ENCODE data around the gene CPNE9. TPM values are rescaled to one million over a fixed set of nuclear protein-coding genes. Genes with fewer than 3 reads are reported as not detected.

Gene CPNE9
- total RNA-seq, 1 experiment from 2014 or later, result 3.5 TPM

DNA sequence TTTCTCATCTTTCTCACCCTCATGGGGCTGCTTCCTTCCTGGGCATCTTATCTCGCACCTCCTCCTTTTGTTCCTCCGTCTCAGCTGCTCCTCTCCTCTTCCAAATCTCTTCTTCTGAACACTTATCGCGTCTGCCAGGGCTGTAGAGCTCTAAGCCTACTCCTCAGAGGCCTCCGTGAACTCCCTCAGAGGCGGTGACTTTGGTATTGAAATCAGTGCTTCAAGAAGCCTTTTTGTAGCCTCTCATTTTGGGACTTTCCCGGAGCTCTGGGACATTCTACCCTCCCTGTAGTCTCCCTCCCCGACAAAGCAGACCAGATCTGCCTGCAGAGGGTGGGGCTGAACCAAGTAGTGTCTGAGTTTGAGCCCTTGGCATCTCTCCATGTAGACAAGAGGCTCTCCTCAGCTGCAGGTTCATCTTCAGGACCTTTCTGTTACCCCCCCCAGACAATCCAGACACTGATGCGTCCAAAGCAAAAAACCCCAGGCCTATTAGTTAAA is 17.5 kb upstream of the CPNE9 start:
- no peaks in the 10 kb centered on the region for H3K27me3 Mint-ChIP-seq (ENCODE audit: low read depth)
- Histone ChIP-seq H2BK12ac (ENCODE audit: insufficient read length, low read depth, low read length) (no peak overlapping the region), H4K20me1 (ENCODE audit: control insufficient read depth, insufficient read depth, insufficient read length) (no peaks in the 10 kb centered on the region), H2BK5ac (ENCODE audit: insufficient read length, low read length) (no peak overlapping the region), H3K79me2 (ENCODE audit: insufficient read depth, low read length) (no peaks in the 10 kb centered on the region), H2BK20ac (ENCODE audit: low read depth, low read length, poor library complexity, severe bottlenecking) (no peak overlapping the region), H3K27me3 (ENCODE audit: insufficient read depth, low read length) (no peaks in the 10 kb centered on the region), H3K18ac (ENCODE audit: insufficient read length, low read depth, low read length) (no peak overlapping the region), H3K23ac (ENCODE audit: insufficient read length, low read depth, low read length) (no peak overlapping the region), H2BK120ac (ENCODE audit: low read depth, low read length, poor library complexity, severe bottlenecking) (no peak overlapping the region), H2BK15ac (ENCODE audit: low read depth, low read length) (no peak overlapping the region), H3K4me1 (ENCODE audit: insufficient read depth, low read length) (no peaks in the 10 kb centered on the region), H3K27ac (ENCODE audit: insufficient read length, low read depth, low read length) (no peak overlapping the region), H3K79me1 (ENCODE audit: insufficient read depth, low read depth, low read length, poor library complexity, severe bottlenecking) (no peaks in the 10 kb centered on the region), H3T11ph (ENCODE audit: low read length) (no peak overlapping the region), H3K4me2 (ENCODE audit: insufficient read depth, insufficient read length, low read length) (no peak overlapping the region), H3K23me2 (ENCODE audit: insufficient read length, low read depth, low read length, poor library complexity, severe bottlenecking) (no peaks in the 10 kb centered on the region), H3K14ac (ENCODE audit: insufficient read depth, low read length) (no peak overlapping the region), H3K9ac (ENCODE audit: extremely low read depth, insufficient read length, low read length) (no peak overlapping the region), H4K8ac (replicated peaks; ENCODE audit: insufficient read length, low read depth, low read length) (no peak overlapping the region), H4K91ac (ENCODE audit: insufficient read length, low read depth, low read length) (no peak overlapping the region), H2AK5ac (ENCODE audit: insufficient read length, low read length) (no peak overlapping the region), H3K56ac (ENCODE audit: insufficient read length, low read depth, low read length) (no peak overlapping the region), H4K5ac (ENCODE audit: insufficient read length, low read depth, low read length) (no peak overlapping the region), H3K4ac (ENCODE audit: low read depth, low read length) (no peak overlapping the region), H3K9me3 (ENCODE audit: control insufficient read depth, low read depth, low read length) (no peaks in the 10 kb centered on the region), H2AFZ (ENCODE audit: low read length) (no peak overlapping the region)
- H3K4me1 Mint-ChIP-seq, result no peaks in the 10 kb centered on the region
- WGBS (ENCODE audit: extremely low coverage, insufficient read length, low lambda C conversion rate), result no CpG with 5 or more reads among the region's 9 CpGs
- no peak for DNase-seq
- no peaks in the 10 kb centered on the region for H3K9me3 Mint-ChIP-seq
- peak overlapping the region in 1 of 3 experiments; percentile 55; a peak in 3 of 7 replicates for H3K27ac Mint-ChIP-seq
- TF ChIP-seq, protein P1, sequence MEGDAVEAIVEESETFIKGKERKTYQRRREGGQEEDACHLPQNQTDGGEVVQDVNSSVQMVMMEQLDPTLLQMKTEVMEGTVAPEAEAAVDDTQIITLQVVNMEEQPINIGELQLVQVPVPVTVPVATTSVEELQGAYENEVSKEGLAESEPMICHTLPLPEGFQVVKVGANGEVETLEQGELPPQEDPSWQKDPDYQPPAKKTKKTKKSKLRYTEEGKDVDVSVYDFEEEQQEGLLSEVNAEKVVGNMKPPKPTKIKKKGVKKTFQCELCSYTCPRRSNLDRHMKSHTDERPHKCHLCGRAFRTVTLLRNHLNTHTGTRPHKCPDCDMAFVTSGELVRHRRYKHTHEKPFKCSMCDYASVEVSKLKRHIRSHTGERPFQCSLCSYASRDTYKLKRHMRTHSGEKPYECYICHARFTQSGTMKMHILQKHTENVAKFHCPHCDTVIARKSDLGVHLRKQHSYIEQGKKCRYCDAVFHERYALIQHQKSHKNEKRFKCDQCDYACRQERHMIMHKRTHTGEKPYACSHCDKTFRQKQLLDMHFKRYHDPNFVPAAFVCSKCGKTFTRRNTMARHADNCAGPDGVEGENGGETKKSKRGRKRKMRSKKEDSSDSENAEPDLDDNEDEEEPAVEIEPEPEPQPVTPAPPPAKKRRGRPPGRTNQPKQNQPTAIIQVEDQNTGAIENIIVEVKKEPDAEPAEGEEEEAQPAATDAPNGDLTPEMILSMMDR (conservative IDR thresholded peaks at IDR 0.05), result no peak
- H3K36me3 Mint-ChIP-seq (ENCODE audit: insufficient read depth in 1 of 3, low read depth in 3 of 3), result peaks cover 11 to 80% (median 50%) of the 10 kb centered on the region in 3 experiments; a peak in 6 of 7 replicates
- H3K4me3 Mint-ChIP-seq, result no peak overlapping the region

Data from H9 (cell line).